ENCODE data around the gene ATP5PO. TPM values are rescaled to one million over a fixed set of nuclear protein-coding genes. Genes with fewer than 3 reads are reported as not detected.
A peak's percentile ranks its signal among the peaks of the same experiment; 100 is the strongest.

Gene ATP5PO, protein sequence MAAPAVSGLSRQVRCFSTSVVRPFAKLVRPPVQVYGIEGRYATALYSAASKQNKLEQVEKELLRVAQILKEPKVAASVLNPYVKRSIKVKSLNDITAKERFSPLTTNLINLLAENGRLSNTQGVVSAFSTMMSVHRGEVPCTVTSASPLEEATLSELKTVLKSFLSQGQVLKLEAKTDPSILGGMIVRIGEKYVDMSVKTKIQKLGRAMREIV
- total RNA-seq, result 100 to 1,000 TPM; 123 to 142 TPM

- Mint-ChIP-seq H3K4me3 (peak within 1 kb of the TSS; percentile 96), H3K9me3 (no peaks in the 10 kb centered on the region), H3K27ac (peak within 1 kb of the TSS; percentile 85 to 99), H3K4me1 (ENCODE audit: low read depth in 2 of 2) (peaks cover 19 to 26% of the 10 kb centered on the region in 2 donors), H3K36me3 (peaks cover 13% of the 10 kb centered on the region), H3K27me3 (no peaks in the 10 kb centered on the region)
- DNase-seq (ENCODE audit: low spot score) (peak; percentile 99), ATAC-seq (peak; percentile 100)
Measured at GRCh38 chr21:33915368-33916199, at the start of gene ATP5PO. Gene ATP5PO (minus strand): TSS chr21:33915804. CDS start chr21:33915763, 41 bp downstream.

DNA sequence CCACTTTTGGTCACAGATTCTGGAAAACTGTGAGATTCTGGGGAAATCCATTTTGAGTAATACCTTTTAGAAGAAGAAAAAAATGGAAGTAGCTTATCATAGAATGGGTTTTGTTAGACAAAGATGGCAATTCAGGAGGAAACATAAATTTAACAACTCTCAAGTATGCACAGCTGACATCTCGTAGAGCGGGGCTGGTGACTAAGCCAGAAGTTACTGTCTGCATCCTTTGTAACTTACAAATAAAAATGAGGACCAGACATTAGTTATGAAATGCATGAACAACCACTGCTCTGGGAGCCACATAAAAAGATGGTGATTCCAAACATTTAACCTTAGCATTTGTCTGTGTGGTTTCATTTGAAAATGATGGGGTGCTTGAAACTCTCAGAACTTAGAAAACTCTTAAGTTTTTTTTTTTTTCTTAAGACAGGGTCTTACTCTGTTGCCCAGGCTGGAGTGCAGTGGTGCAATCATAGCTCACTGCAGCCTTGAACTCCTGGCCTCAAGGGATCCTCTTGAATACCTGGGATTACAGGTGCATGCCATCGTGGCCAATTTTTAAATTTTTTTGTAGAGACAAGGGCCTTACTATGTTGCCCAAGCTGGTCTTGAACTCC is 49.2 kb upstream of the ATP5PO start:
- ATAC-seq (no peak), DNase-seq (ENCODE audit: low spot score) (no peak)
- Mint-ChIP-seq H3K27ac (peak overlapping the region in 1 of 2 donors; percentile 51), H3K27me3 (no peaks in the 10 kb centered on the region), H3K4me1 (ENCODE audit: low read depth in 2 of 2) (peaks cover 12 to 17% of the 10 kb centered on the region in 2 donors), H3K9me3 (peaks cover 10% of the 10 kb centered on the region), H3K36me3 (peaks cover 2% of the 10 kb centered on the region), H3K4me3 (no peak overlapping the region)

DNA sequence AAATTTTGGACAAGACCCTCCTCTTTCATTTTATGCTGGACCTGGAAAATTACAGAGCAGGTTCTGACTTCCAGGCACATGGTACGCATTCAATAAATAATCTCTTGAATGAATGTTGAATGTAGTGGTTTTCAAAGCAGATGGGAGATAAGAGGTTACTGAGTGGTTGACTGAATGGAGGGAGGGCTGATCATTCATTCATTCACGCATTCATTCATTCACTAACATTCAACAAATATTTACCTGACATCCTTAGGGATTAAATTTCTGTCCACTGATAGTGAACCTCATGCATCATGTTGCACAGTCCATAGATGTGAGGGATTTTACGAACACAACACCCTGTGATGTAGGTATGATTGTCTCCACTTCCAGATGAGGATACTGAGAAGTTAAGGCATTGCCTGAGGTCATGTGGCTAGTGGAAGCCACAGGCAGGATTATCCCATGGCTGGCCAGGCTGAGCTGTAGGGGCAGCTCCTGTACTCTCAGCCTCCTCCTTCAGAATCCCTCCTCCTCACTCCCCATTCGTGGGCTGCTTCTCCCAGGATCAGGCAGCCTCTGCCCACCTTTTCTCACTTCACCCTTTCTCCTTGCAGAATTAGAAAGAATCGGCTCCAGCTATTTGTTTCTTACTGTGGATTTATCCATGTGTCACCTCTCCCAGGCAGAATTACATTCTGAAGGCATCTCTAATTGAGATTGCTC is 48.4 kb upstream of the ATP5PO start:
- peaks cover 15% of the 10 kb centered on the region for H3K9me3 Mint-ChIP-seq
- no peak for ATAC-seq
- no peak overlapping the region for H3K4me3 Mint-ChIP-seq
- no peaks in the 10 kb centered on the region for H3K27me3 Mint-ChIP-seq
- peak overlapping the region in 1 of 2 donors; percentile 51 for H3K27ac Mint-ChIP-seq
- H3K4me1 Mint-ChIP-seq (ENCODE audit: low read depth in 2 of 2), result peaks cover 8 to 17% of the 10 kb centered on the region in 2 donors
- peaks cover 10% of the 10 kb centered on the region for H3K36me3 Mint-ChIP-seq
- no peak for DNase-seq (ENCODE audit: low spot score)

GRCh38 chr21:33962290-33962689 is 46.7 kb upstream of the ATP5PO start:
- peaks cover 21% of the 10 kb centered on the region for H3K36me3 Mint-ChIP-seq
- ATAC-seq (no peak), DNase-seq (ENCODE audit: low spot score) (no peak)
- H3K9me3 Mint-ChIP-seq, result peaks cover 15% of the 10 kb centered on the region
- H3K4me1 Mint-ChIP-seq (ENCODE audit: low read depth in 2 of 2), result peaks cover 12 to 15% of the 10 kb centered on the region in 2 donors
- H3K4me3 Mint-ChIP-seq, result no peak overlapping the region
- peak overlapping the region in 1 of 2 donors; percentile 48 for H3K27ac Mint-ChIP-seq
- no peaks in the 10 kb centered on the region for H3K27me3 Mint-ChIP-seq

- peaks cover 21% of the 10 kb centered on the region for H3K36me3 Mint-ChIP-seq
- H3K9me3 Mint-ChIP-seq, result peaks cover 15% of the 10 kb centered on the region
- peaks cover 15 to 18% of the 10 kb centered on the region in 2 donors for H3K4me1 Mint-ChIP-seq (ENCODE audit: low read depth in 2 of 2)
- no peak overlapping the region for H3K27ac Mint-ChIP-seq
- no peak for ATAC-seq
- DNase-seq (ENCODE audit: low spot score), result no peak
- H3K4me3 Mint-ChIP-seq, result no peak overlapping the region
- H3K27me3 Mint-ChIP-seq, result no peaks in the 10 kb centered on the region
Measured at GRCh38 chr21:33961061-33961460, 45.5 kb upstream of the ATP5PO start.

GRCh38 chr21:33959680-33960079 is 44.1 kb upstream of the ATP5PO start:
- peaks cover 21% of the 10 kb centered on the region for H3K36me3 Mint-ChIP-seq
- H3K9me3 Mint-ChIP-seq, result peaks cover 15% of the 10 kb centered on the region
- DNase-seq (ENCODE audit: low spot score), result no peak
- no peak overlapping the region for H3K27ac Mint-ChIP-seq
- H3K27me3 Mint-ChIP-seq, result no peaks in the 10 kb centered on the region
- H3K4me3 Mint-ChIP-seq, result no peak overlapping the region
- peaks cover 26 to 27% of the 10 kb centered on the region in 2 donors for H3K4me1 Mint-ChIP-seq (ENCODE audit: low read depth in 2 of 2)
- no peak for ATAC-seq

GRCh38 chr21:33954395-33954794 is 38.8 kb upstream of the ATP5PO start:
- ATAC-seq (no peak), DNase-seq (ENCODE audit: low spot score) (no peak)
- H3K4me3 Mint-ChIP-seq, result no peak overlapping the region
- peaks cover under 1% of the 10 kb centered on the region for H3K9me3 Mint-ChIP-seq
- peaks cover 40 to 48% of the 10 kb centered on the region in 2 donors for H3K4me1 Mint-ChIP-seq (ENCODE audit: low read depth in 2 of 2)
- peak overlapping the region in 1 of 2 donors; percentile 90 for H3K27ac Mint-ChIP-seq
- no peaks in the 10 kb centered on the region for H3K27me3 Mint-ChIP-seq
- H3K36me3 Mint-ChIP-seq, result peaks cover 14% of the 10 kb centered on the region

DNA sequence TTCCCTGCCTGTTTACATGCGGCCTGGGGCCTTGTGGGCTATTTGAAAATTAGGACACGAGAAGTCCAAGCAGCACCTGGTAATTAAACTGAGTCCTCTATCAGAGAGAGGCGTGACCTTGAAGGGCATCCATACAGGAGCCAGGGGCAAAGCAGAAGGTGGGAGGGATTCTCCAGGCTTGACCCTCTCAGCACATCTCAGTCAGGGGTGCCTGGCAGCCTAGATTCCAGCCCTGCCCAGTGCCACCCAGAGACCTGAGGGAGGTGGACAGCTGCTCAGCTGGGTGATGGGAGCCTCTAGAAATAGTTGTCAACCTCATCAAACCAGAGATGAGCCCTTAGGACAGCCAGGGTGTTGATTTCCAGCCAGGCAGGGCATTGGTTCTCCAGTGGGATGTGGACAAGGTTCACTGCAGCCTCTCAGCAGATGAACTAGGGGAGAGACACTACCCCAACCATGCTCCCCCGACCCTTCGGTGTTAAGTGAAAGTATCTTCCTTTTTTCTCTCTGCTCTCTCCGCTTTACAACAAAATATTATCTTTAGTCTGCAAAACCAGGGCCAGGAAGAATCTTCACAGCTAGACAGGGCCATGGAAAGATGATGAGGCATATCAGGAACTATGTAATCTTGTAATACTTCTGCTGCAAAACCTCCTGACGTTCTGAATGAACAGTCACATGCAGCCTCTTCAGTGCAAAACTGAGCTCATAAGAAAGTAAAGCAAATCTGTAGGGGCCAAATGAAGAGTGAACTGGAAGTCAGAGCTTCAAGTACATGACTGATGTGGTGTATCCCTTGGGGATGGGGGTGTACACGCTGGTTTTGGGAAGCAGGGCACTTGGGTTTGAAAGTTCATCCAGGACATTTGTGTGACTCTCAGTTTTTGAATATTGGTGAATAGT is 35.9 kb upstream of the ATP5PO start:
- H3K27ac Mint-ChIP-seq, result peak overlapping the region; percentile 93 to 95
- H3K36me3 Mint-ChIP-seq, result no peaks in the 10 kb centered on the region
- H3K4me3 Mint-ChIP-seq, result peak overlapping the region; percentile 81
- no peak for ATAC-seq
- no peak for DNase-seq (ENCODE audit: low spot score)
- no peaks in the 10 kb centered on the region for H3K9me3 Mint-ChIP-seq
- H3K4me1 Mint-ChIP-seq (ENCODE audit: low read depth in 2 of 2), result peaks cover 62 to 70% of the 10 kb centered on the region in 2 donors
- H3K27me3 Mint-ChIP-seq, result no peaks in the 10 kb centered on the region

GRCh38 chr21:33950431-33951079 is 35.0 kb upstream of the ATP5PO start:
- ATAC-seq (no peak), DNase-seq (ENCODE audit: low spot score) (no peak)
- H3K27me3 Mint-ChIP-seq, result no peaks in the 10 kb centered on the region
- H3K9me3 Mint-ChIP-seq, result no peaks in the 10 kb centered on the region
- peaks cover 60 to 70% of the 10 kb centered on the region in 2 donors for H3K4me1 Mint-ChIP-seq (ENCODE audit: low read depth in 2 of 2)
- H3K27ac Mint-ChIP-seq, result peak overlapping the region; percentile 93 to 95
- no peaks in the 10 kb centered on the region for H3K36me3 Mint-ChIP-seq
- peak overlapping the region; percentile 81 for H3K4me3 Mint-ChIP-seq

DNA sequence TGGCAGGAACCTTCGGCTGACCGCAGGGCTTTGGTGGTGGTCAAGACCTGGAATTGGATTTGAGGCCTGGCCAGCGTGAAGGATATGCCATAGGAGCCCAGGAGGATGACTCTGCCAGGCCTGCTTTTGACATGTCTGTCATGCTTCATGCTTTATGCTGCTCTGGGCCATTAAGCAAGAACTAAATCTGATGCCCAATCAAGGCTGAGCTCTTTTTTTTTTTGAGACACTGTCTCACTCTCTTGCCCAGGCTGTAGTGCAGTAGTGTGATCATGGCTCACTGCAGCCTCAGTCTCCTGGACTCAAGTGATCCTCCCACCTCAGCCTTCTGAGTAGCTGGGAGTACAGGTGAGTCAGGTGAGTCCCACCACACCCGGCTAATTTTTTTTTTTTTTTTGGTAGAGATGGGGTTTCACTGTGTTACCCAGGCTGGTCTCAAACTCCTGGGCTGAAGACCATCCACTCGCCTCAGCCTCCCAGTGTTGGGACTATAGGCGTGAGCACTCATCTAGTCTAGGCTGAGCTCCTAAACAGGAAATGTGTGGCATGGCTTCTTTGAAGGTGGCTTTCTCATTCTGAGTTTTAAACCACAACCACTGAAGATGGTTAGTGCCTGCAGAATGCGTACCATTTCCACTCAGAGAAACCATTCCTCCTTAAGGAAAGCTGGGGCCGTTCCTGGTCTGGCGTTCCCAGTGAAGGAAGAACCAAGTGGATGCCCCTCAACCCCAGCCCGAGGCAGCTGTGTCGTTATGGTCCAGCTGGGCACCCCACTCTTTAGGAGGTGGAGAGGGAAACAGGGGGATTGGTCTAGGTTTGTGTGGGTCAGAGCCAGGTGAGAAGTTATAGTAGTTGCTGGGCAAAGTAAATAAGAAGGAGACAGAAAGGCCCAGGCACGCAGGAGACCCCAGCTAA is 34.2 kb upstream of the ATP5PO start:
- DNase-seq (ENCODE audit: low spot score) (peak; percentile 84), ATAC-seq (peak; percentile 76 to 80)
- H3K27ac Mint-ChIP-seq, result peak overlapping the region; percentile 93 to 95
- peaks cover 2% of the 10 kb centered on the region for H3K36me3 Mint-ChIP-seq
- no peaks in the 10 kb centered on the region for H3K9me3 Mint-ChIP-seq
- H3K4me1 Mint-ChIP-seq (ENCODE audit: low read depth in 2 of 2), result peaks cover 59 to 66% of the 10 kb centered on the region in 2 donors
- no peaks in the 10 kb centered on the region for H3K27me3 Mint-ChIP-seq
- H3K4me3 Mint-ChIP-seq, result peak overlapping the region; percentile 81

DNA sequence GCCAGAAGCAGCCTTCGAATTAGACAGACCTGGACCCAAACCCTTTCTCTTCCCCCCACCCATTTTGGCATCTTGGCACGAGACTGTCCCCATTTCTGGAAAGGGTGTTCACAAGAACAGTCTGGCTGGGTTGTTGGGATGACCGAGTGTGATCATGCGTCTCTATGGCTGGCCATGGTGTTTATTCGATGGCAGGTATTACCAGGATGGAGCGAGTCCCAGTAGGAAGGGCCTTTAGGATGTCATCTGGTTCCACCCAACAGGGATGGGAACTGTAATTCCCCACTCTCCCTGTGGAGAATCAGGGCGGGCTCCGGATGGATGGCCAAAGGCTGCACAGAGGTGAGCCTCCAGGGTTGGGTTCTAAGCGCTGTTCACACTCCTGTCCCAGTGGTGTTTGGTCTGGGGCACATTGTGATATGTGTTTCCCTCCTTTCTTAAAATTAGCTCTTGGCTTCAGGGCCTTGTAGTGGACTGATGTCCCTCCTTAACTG is 33.4 kb upstream of the ATP5PO start:
- DNase-seq (ENCODE audit: low spot score), result no peak
- no peaks in the 10 kb centered on the region for H3K27me3 Mint-ChIP-seq
- H3K27ac Mint-ChIP-seq, result peak overlapping the region; percentile 93 to 95
- peaks cover 7% of the 10 kb centered on the region for H3K36me3 Mint-ChIP-seq
- peaks cover 64 to 70% of the 10 kb centered on the region in 2 donors for H3K4me1 Mint-ChIP-seq (ENCODE audit: low read depth in 2 of 2)
- H3K9me3 Mint-ChIP-seq, result no peaks in the 10 kb centered on the region
- ATAC-seq, result no peak
- H3K4me3 Mint-ChIP-seq, result peak overlapping the region; percentile 81

Measured in natural killer cell treated with Interleukin-12 subunit alpha and Interleukin-12 subunit beta and Interleukin-15 and Interleukin-18, amount 100 ng/mL, for 72 hours (primary cell).